ENCODE measurements around the gene APEH.

APEH gene

GRCh38 chr3:49723628-49724551 lies 49.7 kb downstream of the APEH start, which contains the start of gene GMPPB:
Gene GMPPB, minus strand, starts transcription at chr3:49723951. Its CDS starts 225 bp downstream, at chr3:49723726.
- DNase-seq = peak; percentile 94
- H3K36me3 ChIP-seq = no peaks in the 10 kb centered on the region; the same call in none of the 2 replicates
- H3K4me3 ChIP-seq (ENCODE audit: low read depth, low read length) = peak within 1 kb of the TSS; percentile 84
- no peaks in the 10 kb centered on the region for H3K27me3 ChIP-seq
- no peaks in the 10 kb centered on the region for H3K9me3 ChIP-seq
- H3K4me1 ChIP-seq = no peaks in the 10 kb centered on the region
- TF ChIP-seq CTCF (IDR thresholded peaks at IDR 0.05; ENCODE audit: low read depth, low read length) = no peak

- no peaks in the 10 kb centered on the region for H3K27me3 ChIP-seq
- H3K4me3 ChIP-seq (ENCODE audit: low read depth, low read length) = peak overlapping the region; percentile 60
- no peaks in the 10 kb centered on the region for H3K4me1 ChIP-seq
- H3K36me3 ChIP-seq = no peaks in the 10 kb centered on the region; the same call in none of the 2 replicates
- H3K9me3 ChIP-seq = no peaks in the 10 kb centered on the region
- no peak for DNase-seq
- TF ChIP-seq CTCF (IDR thresholded peaks at IDR 0.05; ENCODE audit: low read depth, low read length) = no peak
These were observed 50.4 kb downstream of the APEH start for GRCh38 chr3:49724586-49724985.

GRCh38 chr3:49725906-49726681 lies 51.9 kb downstream of the APEH start:
- Histone ChIP-seq H3K4me1 (no peaks in the 10 kb centered on the region), H3K9me3 (no peaks in the 10 kb centered on the region), H3K36me3 (no peaks in the 10 kb centered on the region; the same call in none of the 2 replicates), H3K27me3 (no peaks in the 10 kb centered on the region), H3K4me3 (ENCODE audit: low read depth, low read length) (no peak overlapping the region)
- no peak for TF ChIP-seq CTCF (IDR thresholded peaks at IDR 0.05; ENCODE audit: low read depth, low read length)
- DNase-seq = no peak

GRCh38 chr3:49727154-49727923 lies 53.2 kb downstream of the APEH start:
- Histone ChIP-seq H3K4me1 (no peaks in the 10 kb centered on the region), H3K27me3 (no peaks in the 10 kb centered on the region), H3K36me3 (no peaks in the 10 kb centered on the region; the same call in none of the 2 replicates), H3K4me3 (ENCODE audit: low read depth, low read length) (no peak overlapping the region), H3K9me3 (no peaks in the 10 kb centered on the region)
- no peak for DNase-seq
- no peak for TF ChIP-seq CTCF (IDR thresholded peaks at IDR 0.05; ENCODE audit: low read depth, low read length)

- Histone ChIP-seq H3K27me3 (no peaks in the 10 kb centered on the region), H3K36me3 (no peaks in the 10 kb centered on the region; the same call in 1 of the 2 replicates)
These were observed 53.8 kb downstream of the APEH start for GRCh38 chr3:49727924-49728361.

More at GRCh38 chr3:49727924-49728361, 53.8 kb downstream of the APEH start:
- DNase-seq = no peak
- Histone ChIP-seq H3K4me3 (ENCODE audit: low read depth, low read length) (no peak overlapping the region), H3K9me3 (no peaks in the 10 kb centered on the region), H3K4me1 (no peaks in the 10 kb centered on the region)
- no peak for TF ChIP-seq CTCF (IDR thresholded peaks at IDR 0.05; ENCODE audit: low read depth, low read length)

All from BE2C (cell line).